Epithelial cell of prostate (primary cell): Measurements from ENCODE around the gene WRNIP1.

Experiments used
- DNase-seq: peaks from one replicate; pipeline ENCODE4 v3.0.0-alpha.2; 2011; ENCODE audit warnings: low read depth, low spot score
- H3K27ac ChIP-seq: fragments of 450-650 bp; 2 replicates; pipeline ENCODE4 v1.5.1; 2017; ENCODE audit warnings: mild to moderate bottlenecking

The WRNIP1 gene

GRCh38 chr6:2739335-2739734, 25.9 kb upstream of the WRNIP1 start:
- DNase-seq, result no peak
- no peak overlapping the region for H3K27ac ChIP-seq

GRCh38 chr6:2740581-2740980, 24.6 kb upstream of the WRNIP1 start:
- no peak for DNase-seq
- no peak overlapping the region for H3K27ac ChIP-seq

GRCh38 chr6:2741756-2742155, 23.4 kb upstream of the WRNIP1 start:
- DNase-seq, result no peak
- no peak overlapping the region for H3K27ac ChIP-seq

GRCh38 chr6:2743280-2744208, 21.6 kb upstream of the WRNIP1 start:
- DNase-seq, result no peak
- H3K27ac ChIP-seq, result no peak overlapping the region

GRCh38 chr6:2744209-2744771, 20.9 kb upstream of the WRNIP1 start:
- no peak overlapping the region for H3K27ac ChIP-seq
- DNase-seq, result no peak

GRCh38 chr6:2744778-2745177, 20.4 kb upstream of the WRNIP1 start:
- no peak for DNase-seq
- H3K27ac ChIP-seq, result no peak overlapping the region

GRCh38 chr6:2745246-2745645, 19.9 kb upstream of the WRNIP1 start:
- no peak for DNase-seq
- no peak overlapping the region for H3K27ac ChIP-seq

GRCh38 chr6:2746557-2747061, 18.6 kb upstream of the WRNIP1 start:
- H3K27ac ChIP-seq, result no peak overlapping the region
- DNase-seq, result no peak

GRCh38 chr6:2748183-2748582, 17.0 kb upstream of the WRNIP1 start:
- no peak for DNase-seq

GRCh38 chr6:2749969-2750600, 15.1 kb upstream of the WRNIP1 start:
- DNase-seq, result no peak

More at GRCh38 chr6:2748183-2748582, 17.0 kb upstream of the WRNIP1 start:
- H3K27ac ChIP-seq, result no peak overlapping the region

GRCh38 chr6:2750832-2751231, 14.4 kb upstream of the WRNIP1 start, which contains the start of gene MYLK4:
Gene MYLK4 (minus strand): TSS chr6:2750922. CDS start chr6:2749294, 1,628 bp downstream.
- H3K27ac ChIP-seq, result no peak within 1 kb of the TSS
- no peak for DNase-seq

More at GRCh38 chr6:2749969-2750600, 15.1 kb upstream of the WRNIP1 start:
- no peak overlapping the region for H3K27ac ChIP-seq

- no peak overlapping the region for H3K27ac ChIP-seq
- no peak for DNase-seq
Measured at GRCh38 chr6:2751871-2752270, 13.3 kb upstream of the WRNIP1 start.

- DNase-seq, result no peak
Measured at GRCh38 chr6:2752477-2753109, 12.6 kb upstream of the WRNIP1 start.

GRCh38 chr6:2753110-2753489, 12.1 kb upstream of the WRNIP1 start:
- no peak for DNase-seq
- H3K27ac ChIP-seq, result no peak overlapping the region

More at GRCh38 chr6:2752477-2753109, 12.6 kb upstream of the WRNIP1 start:
- no peak overlapping the region for H3K27ac ChIP-seq

GRCh38 chr6:2753743-2754142, 11.4 kb upstream of the WRNIP1 start:
- H3K27ac ChIP-seq, result no peak overlapping the region
- DNase-seq, result no peak

GRCh38 chr6:2754393-2754792, 10.8 kb upstream of the WRNIP1 start:
- DNase-seq, result no peak
- H3K27ac ChIP-seq, result no peak overlapping the region

GRCh38 chr6:2754911-2755310, 10.3 kb upstream of the WRNIP1 start:
- DNase-seq, result no peak

GRCh38 chr6:2755456-2755855, 9.7 kb upstream of the WRNIP1 start:
- no peak overlapping the region for H3K27ac ChIP-seq

More at GRCh38 chr6:2754911-2755310, 10.3 kb upstream of the WRNIP1 start:
- H3K27ac ChIP-seq, result no peak overlapping the region

GRCh38 chr6:2756241-2756640, 9.0 kb upstream of the WRNIP1 start:
- DNase-seq, result no peak
- no peak overlapping the region for H3K27ac ChIP-seq

More at GRCh38 chr6:2755456-2755855, 9.7 kb upstream of the WRNIP1 start:
- DNase-seq, result no peak

- no peak for DNase-seq
- no peak overlapping the region for H3K27ac ChIP-seq
Measured at GRCh38 chr6:2756687-2757224, 8.4 kb upstream of the WRNIP1 start.
